Activated CD4-positive, alpha-beta memory T cell treated with anti-CD3 and anti-CD28 coated beads, Interleukin-2, amount 10 ng/mL, durations not matched to agents 7 days and 5 days (primary cell): Measurements from ENCODE around the gene REXO5. TPM values are rescaled to one million over a fixed set of nuclear protein-coding genes. Genes with fewer than 3 reads are reported as not detected.

Source experiments
- CTCF ChIA-PET: fragments of 350-600 bp; sonication (Branson Sonifier 250); formaldehyde crosslinking; loops from one replicate; lab custom pipeline; 2021; ENCODE audit warnings: antibody characterized with exemption, inconsistent platforms; lab: Charles Lee
- POLR2A ChIA-PET: fragments of 350-600 bp; sonication (Branson Sonifier 250); formaldehyde crosslinking; loops from one replicate; lab custom pipeline; 2021; ENCODE audit warnings: antibody characterized with exemption; lab: Charles Lee
- DNase-seq: peaks from one replicate; pipeline ENCODE4 v3.0.0-alpha.2; 2020
- H3K27ac Mint-ChIP-seq: one replicate; pipeline ENCODE4 v1.8.0; 2021; ENCODE audit warnings: mild to moderate bottlenecking, mixed read lengths
- H3K27me3 Mint-ChIP-seq: one replicate; pipeline ENCODE4 v1.8.0; 2021; ENCODE audit warnings: mixed read lengths
- H3K36me3 Mint-ChIP-seq: one replicate; pipeline ENCODE4 v1.8.0; 2021; ENCODE audit warnings: low read depth, mixed read lengths
- H3K4me1 Mint-ChIP-seq: one replicate; pipeline ENCODE4 v1.8.0; 2021; ENCODE audit warnings: mixed read lengths
- H3K4me3 Mint-ChIP-seq: one replicate; pipeline ENCODE4 v1.8.0; 2021; ENCODE audit warnings: mild to moderate bottlenecking, mixed read lengths
- H3K9me3 Mint-ChIP-seq: one replicate; pipeline ENCODE4 v1.8.0; 2021; ENCODE audit warnings: mixed read lengths
- total RNA-seq, 2 experiments: library from RNA; stranded (reverse); gene quantifications; one replicate each; pipeline ENCODE4 v1.2.3, GENCODE V29; 2021

The REXO5 gene
- total RNA-seq, 2 experiments from 2014 or later = 16.2 to 17.4 TPM

DNA sequence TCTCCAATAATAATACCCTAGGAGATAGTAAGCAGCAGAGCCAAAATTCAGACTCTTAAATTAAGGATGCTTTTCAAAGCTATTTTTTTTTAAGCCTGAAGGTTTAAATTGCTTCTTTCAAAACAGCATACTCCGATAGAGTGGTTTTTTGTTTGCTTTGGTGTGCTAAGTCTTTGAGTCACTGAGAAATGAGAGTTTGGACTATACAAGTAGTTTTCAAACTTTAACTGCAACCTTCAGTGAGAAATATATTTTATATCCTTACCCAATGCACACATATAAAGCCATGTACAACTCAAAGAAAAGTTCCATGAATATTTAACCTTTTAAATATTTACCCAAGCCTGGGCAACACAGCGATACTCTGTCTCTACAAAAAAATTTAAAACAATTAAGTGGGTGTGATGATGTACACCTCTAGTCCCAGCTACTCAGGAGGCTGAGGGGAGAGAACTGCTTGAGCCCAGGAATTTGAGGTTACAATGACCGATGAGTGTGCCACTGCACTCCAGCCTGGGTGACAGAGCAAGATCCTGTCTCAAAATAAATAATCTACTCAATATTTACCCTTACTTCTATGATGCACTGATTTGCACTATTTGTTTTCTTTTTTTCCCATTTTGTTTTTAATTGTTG lies 74.7 kb downstream of the REXO5 start:
- H3K27me3 Mint-ChIP-seq = no peaks in the 10 kb centered on the region
- H3K9me3 Mint-ChIP-seq = no peaks in the 10 kb centered on the region
- H3K36me3 Mint-ChIP-seq = peaks cover 54% of the 10 kb centered on the region
- peaks cover 79% of the 10 kb centered on the region for H3K4me1 Mint-ChIP-seq
- H3K27ac Mint-ChIP-seq = peak overlapping the region; percentile 47
- H3K4me3 Mint-ChIP-seq = no peak overlapping the region
- ChIA-PET CTCF (interaction anchor here (0.8 kb wide), 1 partner anchor 15 kb away, joined by 3 read pairs; no protein-coding TSS in a partner anchor), POLR2A (interaction anchor here (1.1 to 1.7 kb wide), 3 partner anchors 13 to 30 kb away, joined by 3 to 8 read pairs (median 4); partner anchors contain the start of genes DCUN1D3 and LYRM1)
- DNase-seq = no peak

DNA sequence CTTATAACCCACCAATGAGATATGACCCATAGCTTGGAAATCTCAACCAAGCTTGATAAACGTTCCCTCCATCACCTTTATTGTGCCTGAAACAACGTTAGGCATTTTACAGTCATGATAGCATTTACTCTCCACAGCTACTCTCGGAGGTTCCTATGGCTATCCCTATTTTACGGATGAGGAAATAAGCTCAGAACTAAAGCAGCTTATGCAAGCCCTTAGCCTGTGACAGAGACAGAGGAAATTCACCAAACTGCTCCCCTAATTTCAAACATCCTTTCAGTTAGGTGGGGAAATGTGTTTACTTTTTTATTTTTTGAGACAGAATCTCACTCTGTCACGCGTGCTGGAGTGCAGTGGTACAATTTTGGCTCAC lies 75.2 kb downstream of the REXO5 start:
- CTCF ChIA-PET = interaction anchor here (0.8 kb wide), 1 partner anchor 16 kb away, joined by 3 read pairs; no protein-coding TSS in a partner anchor
- H3K27me3 Mint-ChIP-seq = no peaks in the 10 kb centered on the region
- H3K27ac Mint-ChIP-seq = no peak overlapping the region
- H3K9me3 Mint-ChIP-seq = no peaks in the 10 kb centered on the region
- DNase-seq = no peak
- H3K4me1 Mint-ChIP-seq = peaks cover 77% of the 10 kb centered on the region
- H3K36me3 Mint-ChIP-seq = peaks cover 53% of the 10 kb centered on the region
- H3K4me3 Mint-ChIP-seq = no peak overlapping the region
- POLR2A ChIA-PET = interaction anchor here (1.1 to 1.7 kb wide), 3 partner anchors 14 to 30 kb away, joined by 3 to 8 read pairs (median 4); partner anchors contain the start of genes DCUN1D3 and LYRM1

DNA sequence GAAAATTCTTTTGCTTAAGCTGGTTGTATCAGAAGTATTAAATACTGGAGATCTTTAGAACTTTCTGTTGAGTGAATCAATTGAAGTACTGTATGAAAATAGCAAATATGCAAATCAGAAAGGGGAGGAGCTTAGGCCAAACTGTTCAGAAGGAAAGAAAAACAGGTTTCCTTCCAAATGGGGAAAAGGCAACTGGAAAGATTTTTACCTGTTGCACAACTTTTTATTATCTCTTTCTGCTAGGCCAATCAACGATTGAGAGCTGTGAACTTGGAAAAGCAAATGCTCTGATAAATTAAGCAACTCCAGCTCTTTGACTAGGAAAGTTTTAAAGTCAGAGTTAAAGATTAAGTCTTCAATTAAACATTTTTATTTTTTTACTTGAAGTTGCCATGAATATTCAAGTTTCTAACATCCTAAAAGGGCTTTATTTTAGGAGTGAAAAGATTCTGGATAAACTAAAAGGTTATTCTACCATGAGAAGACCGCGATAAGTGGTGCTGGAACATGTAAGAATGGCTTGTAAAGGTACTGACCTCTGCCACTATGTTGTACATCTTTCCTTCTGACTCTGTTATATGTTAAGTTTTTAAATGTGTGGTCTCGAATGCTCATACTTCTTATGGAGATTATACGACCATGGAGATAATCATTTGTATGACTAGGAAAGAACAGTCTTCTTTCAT lies 77.4 kb downstream of the REXO5 start:
- DNase-seq = no peak
- peaks cover 53% of the 10 kb centered on the region for H3K36me3 Mint-ChIP-seq
- CTCF ChIA-PET = interaction anchor here (0.8 to 1.9 kb wide), 4 partner anchors 9 to 33 kb away, joined by 3 to 9 read pairs (median 4); no protein-coding TSS in a partner anchor
- peak overlapping the region; percentile 34 for H3K27ac Mint-ChIP-seq
- H3K9me3 Mint-ChIP-seq = no peaks in the 10 kb centered on the region
- H3K27me3 Mint-ChIP-seq = no peaks in the 10 kb centered on the region
- POLR2A ChIA-PET = interaction anchor here (0.6 to 2.6 kb wide), 6 partner anchors 9 to 101 kb away, joined by 3 to 9 read pairs (median 5); partner anchors contain the start of genes DCUN1D3 and LYRM1
- H3K4me1 Mint-ChIP-seq = peaks cover 74% of the 10 kb centered on the region
- no peak overlapping the region for H3K4me3 Mint-ChIP-seq

DNA sequence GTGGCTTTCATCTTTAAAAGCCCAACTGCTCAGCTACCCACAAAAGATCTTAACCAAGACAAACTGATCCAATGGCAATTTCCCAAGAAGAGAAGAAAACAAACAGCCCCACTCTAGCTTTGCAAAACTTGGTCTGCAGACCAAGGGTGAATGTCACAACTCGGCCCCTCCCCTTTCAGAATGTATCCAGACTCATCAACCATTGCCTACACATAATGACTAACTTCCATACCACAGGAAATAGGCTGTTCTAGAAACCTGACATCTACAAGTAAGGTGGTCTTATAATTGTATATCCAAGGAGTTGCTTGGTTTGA lies 77.9 kb downstream of the REXO5 start:
- CTCF ChIA-PET = interaction anchor here (0.8 to 1.9 kb wide), 4 partner anchors 9 to 33 kb away, joined by 3 to 9 read pairs (median 4); no protein-coding TSS in a partner anchor
- POLR2A ChIA-PET = interaction anchor here (1.0 to 2.6 kb wide), 4 partner anchors 9 to 27 kb away, joined by 4 to 9 read pairs (median 7); partner anchors contain the start of genes DCUN1D3 and LYRM1
- no peak overlapping the region for H3K4me3 Mint-ChIP-seq
- H3K36me3 Mint-ChIP-seq = peaks cover 50% of the 10 kb centered on the region
- peak overlapping the region; percentile 34 for H3K27ac Mint-ChIP-seq
- no peak for DNase-seq
- no peaks in the 10 kb centered on the region for H3K27me3 Mint-ChIP-seq
- H3K4me1 Mint-ChIP-seq = peaks cover 69% of the 10 kb centered on the region
- H3K9me3 Mint-ChIP-seq = no peaks in the 10 kb centered on the region

DNA sequence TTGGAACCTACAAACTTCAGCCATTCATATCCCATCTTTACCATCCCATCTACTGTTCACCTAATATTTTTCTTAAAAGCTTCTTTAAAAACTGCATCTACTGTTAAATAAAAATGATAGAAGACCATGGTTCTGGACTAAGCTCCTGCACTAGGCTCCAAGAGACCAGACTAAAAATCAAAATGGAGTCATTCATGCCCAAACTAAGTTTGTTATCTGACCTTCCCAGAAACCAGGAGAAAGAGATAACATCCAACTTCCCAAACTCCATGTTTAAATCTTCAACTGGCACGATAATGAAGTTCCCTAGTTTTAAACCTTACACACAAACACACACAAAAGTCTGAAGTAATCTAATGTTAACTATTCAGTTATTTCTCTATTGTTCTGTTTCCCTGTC lies 80.0 kb downstream of the REXO5 start:
- no peak for DNase-seq
- Mint-ChIP-seq H3K9me3 (no peaks in the 10 kb centered on the region), H3K4me3 (no peak overlapping the region), H3K36me3 (peaks cover 54% of the 10 kb centered on the region), H3K27me3 (no peaks in the 10 kb centered on the region), H3K27ac (no peak overlapping the region), H3K4me1 (peaks cover 52% of the 10 kb centered on the region)
- CTCF ChIA-PET = interaction anchor here (2.9 kb wide), 1 partner anchor 36 kb away, joined by 11 read pairs; no protein-coding TSS in a partner anchor
- POLR2A ChIA-PET = interaction anchor here (1.9 kb wide), 1 partner anchor 14 kb away, joined by 4 read pairs; the partner anchor contains the start of genes DCUN1D3 and LYRM1

DNA sequence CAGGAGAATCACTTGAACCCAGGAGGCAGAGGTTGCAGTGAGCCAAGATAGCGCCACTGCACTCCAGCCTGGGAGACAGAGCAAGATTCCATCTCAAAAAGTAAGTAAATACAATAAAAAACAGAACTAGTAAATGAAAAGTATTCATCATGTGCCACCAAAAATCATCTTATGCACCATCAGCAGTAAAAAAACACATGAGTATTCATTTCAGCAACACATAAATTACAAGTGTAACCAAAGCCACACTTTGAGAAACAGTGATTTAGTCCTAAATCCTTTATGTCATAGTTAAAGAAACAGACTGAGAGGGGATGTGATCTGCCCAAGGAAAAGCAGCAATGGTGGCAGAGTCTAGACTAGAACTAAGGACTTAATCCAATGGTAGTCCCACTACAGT lies 80.9 kb downstream of the REXO5 start:
- H3K4me3 Mint-ChIP-seq = no peak overlapping the region
- no peaks in the 10 kb centered on the region for H3K9me3 Mint-ChIP-seq
- H3K4me1 Mint-ChIP-seq = peaks cover 52% of the 10 kb centered on the region
- no peaks in the 10 kb centered on the region for H3K27me3 Mint-ChIP-seq
- CTCF ChIA-PET = interaction anchor here (2.9 kb wide), 1 partner anchor 37 kb away, joined by 11 read pairs; no protein-coding TSS in a partner anchor
- H3K27ac Mint-ChIP-seq = no peak overlapping the region
- POLR2A ChIA-PET = no interaction called here
- DNase-seq = no peak
- H3K36me3 Mint-ChIP-seq = peaks cover 59% of the 10 kb centered on the region

DNA sequence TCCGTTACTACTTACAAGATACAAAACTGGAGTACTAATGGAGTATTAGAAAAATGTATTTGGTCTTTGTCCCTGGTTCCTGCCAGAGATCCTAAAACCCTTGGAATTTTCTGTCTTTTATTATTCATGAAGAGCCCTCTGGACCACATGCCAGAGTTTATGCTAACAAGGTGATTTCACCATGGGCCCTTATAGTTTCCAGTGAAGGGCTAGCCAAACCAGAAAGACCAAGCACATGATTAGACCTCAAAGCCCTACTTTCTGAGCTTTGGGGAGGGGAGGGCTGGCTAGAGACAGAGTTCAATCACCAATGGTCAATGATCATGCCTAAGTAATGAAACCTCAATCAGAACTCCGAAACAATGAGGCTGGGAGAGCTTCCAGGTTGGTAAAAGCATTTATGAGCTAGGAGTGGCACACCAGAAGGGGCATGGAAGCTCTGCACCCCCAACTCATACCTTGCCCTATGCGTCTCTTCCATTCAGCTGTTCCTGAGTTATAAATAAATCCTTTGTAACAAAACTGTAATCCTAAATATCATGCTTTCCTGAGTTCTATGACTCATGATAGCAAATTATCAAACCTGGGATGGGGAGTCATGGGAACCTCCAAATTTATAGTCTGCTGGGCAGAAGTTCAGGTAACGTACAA lies 83.4 kb downstream of the REXO5 start:
- peaks cover 59% of the 10 kb centered on the region for H3K36me3 Mint-ChIP-seq
- ChIA-PET POLR2A (interaction anchor here (1.7 kb wide), 1 partner anchor 10 kb away, joined by 8 read pairs; the partner anchor contains the start of genes DCUN1D3 and LYRM1), CTCF (interaction anchor here (0.8 kb wide), 3 partner anchors 8 to 39 kb away, joined by 3 read pairs; no protein-coding TSS in a partner anchor)
- H3K27me3 Mint-ChIP-seq = no peaks in the 10 kb centered on the region
- DNase-seq = no peak
- H3K9me3 Mint-ChIP-seq = no peaks in the 10 kb centered on the region
- peaks cover 39% of the 10 kb centered on the region for H3K4me1 Mint-ChIP-seq
- no peak overlapping the region for H3K4me3 Mint-ChIP-seq
- no peak overlapping the region for H3K27ac Mint-ChIP-seq

DNA sequence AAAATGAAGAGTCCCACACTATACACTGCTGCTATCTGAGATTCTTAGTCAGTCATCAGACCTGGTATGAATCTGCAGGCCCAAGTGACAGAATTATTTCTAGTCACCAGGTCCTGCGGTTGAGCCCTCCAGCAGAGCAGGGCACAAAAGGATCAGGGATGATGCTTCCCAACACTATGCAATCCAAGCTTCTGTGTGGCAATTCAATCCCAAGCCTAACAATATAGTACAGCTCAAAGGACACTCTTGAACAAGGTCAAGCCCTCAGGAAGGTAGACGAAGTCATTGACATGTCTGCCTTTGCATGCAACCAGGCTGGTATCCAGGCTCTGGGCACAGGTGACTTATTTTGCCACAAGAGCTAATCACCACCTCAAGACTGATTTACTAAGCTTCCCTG lies 88.1 kb downstream of the REXO5 start:
- DNase-seq = no peak
- no peak overlapping the region for H3K27ac Mint-ChIP-seq
- POLR2A ChIA-PET = no interaction called here
- CTCF ChIA-PET = no interaction called here
- no peaks in the 10 kb centered on the region for H3K9me3 Mint-ChIP-seq
- no peak overlapping the region for H3K4me3 Mint-ChIP-seq
- H3K36me3 Mint-ChIP-seq = peaks cover 61% of the 10 kb centered on the region
- peaks cover 49% of the 10 kb centered on the region for H3K4me1 Mint-ChIP-seq
- no peaks in the 10 kb centered on the region for H3K27me3 Mint-ChIP-seq

DNA sequence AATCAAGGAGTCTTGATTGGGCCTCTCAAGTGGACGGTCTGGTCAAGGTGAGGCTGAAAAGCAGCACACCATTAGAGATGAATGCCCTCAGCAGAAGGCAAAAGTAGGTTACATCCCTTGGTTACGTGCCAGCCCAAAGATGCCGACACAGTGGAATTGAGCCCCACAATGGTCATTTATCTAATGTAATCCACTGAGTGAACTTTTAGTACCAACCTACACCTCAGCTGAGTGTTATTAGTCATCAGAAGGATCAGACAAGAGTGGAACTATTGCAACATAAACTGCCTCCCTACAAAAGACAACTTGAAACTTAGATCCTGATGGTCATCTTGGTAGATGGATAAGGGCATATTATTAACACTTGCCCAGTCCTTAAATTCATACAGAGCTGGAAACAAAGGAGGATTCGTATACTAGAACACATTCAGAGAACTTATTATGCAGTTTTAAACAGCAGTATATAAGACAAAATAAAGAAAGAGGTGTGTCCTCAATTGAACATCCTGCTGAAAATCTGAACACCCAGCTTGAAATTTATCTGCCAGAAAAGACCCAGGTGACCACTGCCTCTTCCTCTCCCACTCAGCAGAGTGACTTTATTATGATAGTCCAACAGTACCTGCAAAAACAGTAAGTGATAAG lies 91.0 kb downstream of the REXO5 start:
- Mint-ChIP-seq H3K4me3 (peak overlapping the region; percentile 83), H3K27me3 (no peaks in the 10 kb centered on the region), H3K27ac (peak overlapping the region; percentile 40), H3K9me3 (no peaks in the 10 kb centered on the region), H3K4me1 (peaks cover 57% of the 10 kb centered on the region), H3K36me3 (peaks cover 64% of the 10 kb centered on the region)
- ChIA-PET CTCF (interaction anchor here (0.6 to 1.6 kb wide), 4 partner anchors 8 to 47 kb away, joined by 3 to 8 read pairs (median 6); no protein-coding TSS in a partner anchor), POLR2A (interaction anchor here (0.9 to 7.5 kb wide), 6 partner anchors 14 to 47 kb away, joined by 3 to 113 read pairs (median 17); no protein-coding TSS in a partner anchor)
- no peak for DNase-seq

DNA sequence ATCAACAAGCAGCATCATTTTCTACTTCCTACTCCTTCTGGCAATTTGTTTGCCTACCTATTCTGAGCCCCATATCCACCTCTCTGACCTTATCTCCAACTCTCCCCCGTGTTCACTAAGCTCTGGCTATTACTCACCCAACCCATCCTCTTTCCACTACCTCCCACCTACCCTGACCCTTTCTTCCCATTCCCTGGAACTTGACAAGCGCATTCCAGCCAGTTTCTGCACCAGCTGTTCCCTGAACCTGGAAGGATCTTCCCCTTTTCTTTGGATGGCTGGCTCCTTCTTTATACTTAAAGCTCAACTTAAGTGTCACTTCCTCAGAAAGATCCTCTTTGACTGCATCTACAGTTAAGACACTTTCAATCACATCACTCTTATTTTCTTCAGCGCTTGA lies 91.6 kb downstream of the REXO5 start:
- DNase-seq = no peak
- ChIA-PET CTCF (interaction anchor here (0.6 to 1.6 kb wide), 4 partner anchors 9 to 47 kb away, joined by 3 to 8 read pairs (median 6); no protein-coding TSS in a partner anchor), POLR2A (interaction anchor here (0.9 to 7.5 kb wide), 7 partner anchors 13 to 91 kb away, joined by 3 to 113 read pairs (median 13); partner anchors contain the start of genes ERI2 and REXO5)
- H3K27ac Mint-ChIP-seq = peak overlapping the region; percentile 48
- peaks cover 64% of the 10 kb centered on the region for H3K36me3 Mint-ChIP-seq
- peaks cover 63% of the 10 kb centered on the region for H3K4me1 Mint-ChIP-seq
- no peaks in the 10 kb centered on the region for H3K27me3 Mint-ChIP-seq
- H3K4me3 Mint-ChIP-seq = peak overlapping the region; percentile 83
- H3K9me3 Mint-ChIP-seq = no peaks in the 10 kb centered on the region

DNA sequence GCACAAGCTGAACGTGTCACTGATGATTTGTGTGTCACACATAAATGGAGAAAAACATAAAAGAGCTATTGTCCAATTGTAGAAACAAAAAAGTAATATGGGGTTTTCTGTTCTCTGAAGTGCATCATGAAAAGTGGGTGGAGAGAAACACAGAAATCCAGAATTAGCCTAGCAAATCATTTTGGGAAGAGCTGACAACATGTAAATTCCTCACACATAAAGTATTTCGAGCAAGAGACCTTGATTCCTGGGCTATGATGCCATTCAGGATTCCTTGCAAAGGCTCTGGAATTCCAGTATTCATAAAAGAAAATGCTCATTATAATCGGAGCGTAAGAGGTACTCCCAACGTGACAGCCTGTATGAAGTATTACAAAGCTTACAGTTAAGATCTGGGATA lies 92.7 kb downstream of the REXO5 start:
- peak overlapping the region; percentile 93 for H3K27ac Mint-ChIP-seq
- no peaks in the 10 kb centered on the region for H3K9me3 Mint-ChIP-seq
- no peak for DNase-seq
- ChIA-PET CTCF (interaction anchor here (0.8 to 2.7 kb wide), 7 partner anchors 12 to 158 kb away, joined by 3 to 22 read pairs (median 3); partner anchors contain the start of genes ERI2 and REXO5), POLR2A (interaction anchor here (1.7 to 7.5 kb wide), 9 partner anchors 9 to 93 kb away, joined by 8 to 113 read pairs (median 13); partner anchors contain the start of genes ERI2 and REXO5)
- peak overlapping the region; percentile 83 for H3K4me3 Mint-ChIP-seq
- H3K36me3 Mint-ChIP-seq = peaks cover 69% of the 10 kb centered on the region
- peaks cover 69% of the 10 kb centered on the region for H3K4me1 Mint-ChIP-seq
- H3K27me3 Mint-ChIP-seq = no peaks in the 10 kb centered on the region
